Measurements from ENCODE around the gene SCIN. TPM values are rescaled to one million over a fixed set of nuclear protein-coding genes. Genes with fewer than 3 reads are reported as not detected.

The SCIN gene
- polyA plus RNA-seq, 1 donor from 2014 or later: 0.53 TPM

- no peaks in the 10 kb centered on the region for H3K79me2 ChIP-seq (replicated peaks; ENCODE audit: insufficient read depth, low read length)
- no peak overlapping the region for H3K4me2 ChIP-seq (ENCODE audit: low read length)
- H3K9me2 ChIP-seq (ENCODE audit: insufficient read depth, low read length): no peaks in the 10 kb centered on the region
- no peaks in the 10 kb centered on the region for H3K36me3 ChIP-seq (ENCODE audit: insufficient read depth, low read length)
- no peak overlapping the region for H3K27ac ChIP-seq (ENCODE audit: low read length)
- no peak overlapping the region for H2AFZ ChIP-seq (ENCODE audit: low read depth, low read length)
- H3K4me3 ChIP-seq (ENCODE audit: low read length): no peak overlapping the region
- H3K9ac ChIP-seq (ENCODE audit: low read length): no peak overlapping the region
- TF ChIP-seq SMC3 (conservative IDR thresholded peaks at IDR 0.05; ENCODE audit: poor library complexity) (no peak), REST (IDR thresholded peaks at IDR 0.05; ENCODE audit: borderline replicate concordance) (no peak), MXI1 (conservative IDR thresholded peaks at IDR 0.05; ENCODE audit: poor library complexity, severe bottlenecking) (no peak), EP300 (conservative IDR thresholded peaks at IDR 0.05; ENCODE audit: poor library complexity, severe bottlenecking) (no peak), EZH2 (IDR thresholded peaks at IDR 0.05; ENCODE audit: borderline replicate concordance, insufficient read depth, low read length, poor library complexity, severe bottlenecking) (no peak), CTCF (IDR thresholded peaks at IDR 0.05; ENCODE audit: poor library complexity, severe bottlenecking) (no peak), POLR2AphosphoS5 (IDR thresholded peaks at IDR 0.05) (no peak), TAF1 (IDR thresholded peaks at IDR 0.05; ENCODE audit: low read depth) (no peak), RAD21 (conservative IDR thresholded peaks at IDR 0.05) (no peak)
- H3K9me3 ChIP-seq (ENCODE audit: low read length): no peaks in the 10 kb centered on the region
- no peaks in the 10 kb centered on the region for H3F3A ChIP-seq (ENCODE audit: insufficient read depth, low read length, poor library complexity, severe bottlenecking)
- H4K20me1 ChIP-seq (ENCODE audit: insufficient read depth): no peaks in the 10 kb centered on the region
- no peaks in the 10 kb centered on the region for H3K27me3 ChIP-seq (ENCODE audit: insufficient read depth, low read depth, low read length)
These were observed 75.6 kb downstream of the SCIN start for GRCh38 chr7:12646139-12646538.

GRCh38 chr7:12647364-12648219 lies 77.1 kb downstream of the SCIN start:
- TF ChIP-seq SMC3 (conservative IDR thresholded peaks at IDR 0.05; ENCODE audit: poor library complexity) (no peak), MXI1 (conservative IDR thresholded peaks at IDR 0.05; ENCODE audit: poor library complexity, severe bottlenecking) (no peak), POLR2AphosphoS5 (IDR thresholded peaks at IDR 0.05) (no peak), EP300 (conservative IDR thresholded peaks at IDR 0.05; ENCODE audit: poor library complexity, severe bottlenecking) (no peak), EZH2 (IDR thresholded peaks at IDR 0.05; ENCODE audit: borderline replicate concordance, insufficient read depth, low read length, poor library complexity, severe bottlenecking) (no peak), REST (IDR thresholded peaks at IDR 0.05; ENCODE audit: borderline replicate concordance) (no peak), CTCF (IDR thresholded peaks at IDR 0.05; ENCODE audit: poor library complexity, severe bottlenecking) (no peak), RAD21 (conservative IDR thresholded peaks at IDR 0.05) (no peak), TAF1 (IDR thresholded peaks at IDR 0.05; ENCODE audit: low read depth) (no peak)
- Histone ChIP-seq H3K36me3 (ENCODE audit: insufficient read depth, low read length) (no peaks in the 10 kb centered on the region), H3F3A (ENCODE audit: insufficient read depth, low read length, poor library complexity, severe bottlenecking) (no peaks in the 10 kb centered on the region), H3K4me2 (ENCODE audit: low read length) (no peak overlapping the region), H4K20me1 (ENCODE audit: insufficient read depth) (no peaks in the 10 kb centered on the region), H3K27ac (ENCODE audit: low read length) (no peak overlapping the region), H3K79me2 (replicated peaks; ENCODE audit: insufficient read depth, low read length) (no peaks in the 10 kb centered on the region), H3K4me3 (ENCODE audit: low read length) (no peak overlapping the region), H3K27me3 (ENCODE audit: insufficient read depth, low read depth, low read length) (no peaks in the 10 kb centered on the region), H3K9me3 (ENCODE audit: low read length) (no peaks in the 10 kb centered on the region), H3K9me2 (ENCODE audit: insufficient read depth, low read length) (no peaks in the 10 kb centered on the region), H2AFZ (ENCODE audit: low read depth, low read length) (no peak overlapping the region), H3K9ac (ENCODE audit: low read length) (no peak overlapping the region)

Data from neural cell (in vitro differentiated cells).